Upper lobe of left lung (tissue), 4 donors: ENCODE measurements around the gene PAH.

Experiments used
- POLR2AphosphoS5 ChIP-seq, 2 donors: sonication (generic); formaldehyde crosslinking; IDR thresholded peaks; one replicate each; pipeline ENCODE4 v1.5.1; 2017; ENCODE audit warnings: antibody characterized with exemption in 2 of 2
- TF ChIP-seq, protein P1 (sequence below), 6 experiments: fragments of 450-650 bp in 4 of 6; fragments of 200-600 bp in 2 of 6; sonication (generic) in 2 of 6; IDR thresholded peaks; one replicate each; pipeline ENCODE4 v1.5.1; 2016 to 2019; ENCODE audit warnings: antibody characterized with exemption in 6 of 6

GRCh38 chr12:102966200-102966863, 49.3 kb upstream of the PAH start:
- TF ChIP-seq, protein P1, sequence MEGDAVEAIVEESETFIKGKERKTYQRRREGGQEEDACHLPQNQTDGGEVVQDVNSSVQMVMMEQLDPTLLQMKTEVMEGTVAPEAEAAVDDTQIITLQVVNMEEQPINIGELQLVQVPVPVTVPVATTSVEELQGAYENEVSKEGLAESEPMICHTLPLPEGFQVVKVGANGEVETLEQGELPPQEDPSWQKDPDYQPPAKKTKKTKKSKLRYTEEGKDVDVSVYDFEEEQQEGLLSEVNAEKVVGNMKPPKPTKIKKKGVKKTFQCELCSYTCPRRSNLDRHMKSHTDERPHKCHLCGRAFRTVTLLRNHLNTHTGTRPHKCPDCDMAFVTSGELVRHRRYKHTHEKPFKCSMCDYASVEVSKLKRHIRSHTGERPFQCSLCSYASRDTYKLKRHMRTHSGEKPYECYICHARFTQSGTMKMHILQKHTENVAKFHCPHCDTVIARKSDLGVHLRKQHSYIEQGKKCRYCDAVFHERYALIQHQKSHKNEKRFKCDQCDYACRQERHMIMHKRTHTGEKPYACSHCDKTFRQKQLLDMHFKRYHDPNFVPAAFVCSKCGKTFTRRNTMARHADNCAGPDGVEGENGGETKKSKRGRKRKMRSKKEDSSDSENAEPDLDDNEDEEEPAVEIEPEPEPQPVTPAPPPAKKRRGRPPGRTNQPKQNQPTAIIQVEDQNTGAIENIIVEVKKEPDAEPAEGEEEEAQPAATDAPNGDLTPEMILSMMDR (IDR thresholded peaks at IDR 0.05) = no peak
- no peak for TF ChIP-seq POLR2AphosphoS5 (IDR thresholded peaks at IDR 0.05)
